ENCODE data around the gene TLDC2. TPM values are rescaled to one million over a fixed set of nuclear protein-coding genes. Genes with fewer than 3 reads are reported as not detected.
"Not testable (repeated sequence)": the region's sequence is repeated elsewhere in the genome, so short reads cannot be mapped to it uniquely, and the experiment has no call there.

The TLDC2 gene
- total and polyA plus RNA-seq, 2 experiments from 2014 or later, result 0.24 to 0.32 TPM

GRCh38 chr20:36835453-36836198 lies 40.3 kb upstream of the TLDC2 start:
- no peak overlapping the region; the same call in 1 of the 2 replicates for H2AFZ ChIP-seq
- in situ Hi-C loops (cut with MboI), result no loop called here
- H3K79me2 ChIP-seq (ENCODE audit: insufficient read depth), result peaks cover 62% of the 10 kb centered on the region
- peak overlapping the region; percentile 75 for H3K27ac ChIP-seq
- no peaks in the 10 kb centered on the region for H3K27me3 ChIP-seq (replicated peaks; ENCODE audit: insufficient read depth)
- H3K4me3 ChIP-seq, result peak overlapping the region; percentile 30; the same call in 1 of the 2 replicates
- H3K4me1 ChIP-seq (ENCODE audit: insufficient read depth), result peaks cover 36% of the 10 kb centered on the region
- no peaks in the 10 kb centered on the region for H3K9me3 ChIP-seq (ENCODE audit: low read depth)
- DNase-seq, result peak; percentile 98
- H3K9ac ChIP-seq, result peak overlapping the region; percentile 79
- no peaks in the 10 kb centered on the region for H3K36me3 ChIP-seq (ENCODE audit: low read depth)
- peaks cover 27% of the 10 kb centered on the region for H3F3A ChIP-seq (ENCODE audit: insufficient read depth)
- no peaks in the 10 kb centered on the region for H3K9me2 ChIP-seq (ENCODE audit: insufficient read depth)
- WGBS, 2 experiments (ENCODE audit: low coverage in 1 of 2, low lambda C conversion rate in 2 of 2, missing lambda C conversion rate in 2 of 2), result 2 to 4% methylated on average over 22 to 28 of the region's 28 CpGs
- TF ChIP-seq EZH2 (IDR thresholded peaks at IDR 0.05; ENCODE audit: insufficient read depth, poor library complexity, severe bottlenecking) (no peak), EZH2phosphoT487 (IDR thresholded peaks at IDR 0.05; ENCODE audit: insufficient read depth, low read depth) (no peak)
- H4K20me1 ChIP-seq (ENCODE audit: insufficient read depth), result no peaks in the 10 kb centered on the region
- H3K4me2 ChIP-seq (ENCODE audit: unreplicated experiment), result peak overlapping the region; percentile 43

DNA sequence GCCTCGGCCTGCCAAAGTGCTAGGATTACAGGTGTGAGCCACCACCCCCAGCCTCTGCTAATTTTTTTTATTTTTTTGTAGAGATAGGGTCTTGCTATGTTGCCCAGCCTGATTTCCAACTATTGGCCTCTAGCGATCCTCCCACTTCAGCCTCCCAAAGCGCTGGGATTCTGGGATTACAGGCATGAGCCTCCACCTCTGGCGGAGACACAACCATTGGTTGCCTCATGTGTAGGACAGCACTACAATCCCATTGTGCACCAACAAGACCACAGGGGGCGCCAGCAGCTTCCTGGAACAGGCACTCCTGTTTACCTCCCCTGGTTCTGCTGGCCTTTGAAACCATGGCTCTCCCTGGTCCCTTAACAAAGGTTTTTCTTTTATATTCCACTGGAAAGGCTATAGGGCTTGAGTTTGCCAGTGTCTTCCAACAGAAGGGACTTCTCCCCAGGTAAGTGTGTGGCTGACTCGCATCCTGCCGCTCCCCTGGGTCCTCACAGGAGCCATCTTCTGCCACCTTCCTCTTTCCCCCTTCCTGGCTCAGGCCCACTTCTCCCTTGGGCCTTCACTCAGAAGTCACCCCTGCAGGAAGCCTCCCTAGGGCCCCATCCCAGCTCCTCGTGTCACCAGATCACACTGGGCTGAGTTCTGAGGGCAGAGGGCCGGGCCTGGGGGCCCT lies 39.2 kb upstream of the TLDC2 start:
- H2AFZ ChIP-seq, result no peak overlapping the region

DNA sequence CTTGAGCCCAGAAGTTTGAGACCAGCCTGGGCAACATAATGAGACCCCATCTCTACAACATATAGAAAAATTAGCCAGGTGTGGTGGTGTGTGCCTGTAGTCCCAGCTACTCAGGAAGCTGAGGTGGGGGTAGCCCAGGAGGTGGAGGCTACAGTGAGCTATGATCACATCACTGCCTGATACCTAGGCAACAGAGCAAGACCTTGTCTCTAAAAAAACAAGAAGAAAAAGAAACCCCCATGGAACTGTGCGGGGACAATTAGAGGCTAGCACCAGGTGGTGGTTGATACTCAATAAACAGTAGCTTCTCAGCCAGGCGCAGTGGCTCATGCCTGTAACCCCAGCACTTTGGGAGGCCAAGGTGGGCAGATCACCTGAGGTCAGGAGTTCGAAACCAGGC lies 37.6 kb upstream of the TLDC2 start:
- H3K9me2 ChIP-seq (ENCODE audit: insufficient read depth); H3K27ac ChIP-seq; DNase-seq; H3K4me3 ChIP-seq; H3K9me3 ChIP-seq (ENCODE audit: low read depth); H4K20me1 ChIP-seq (ENCODE audit: insufficient read depth); H3F3A ChIP-seq (ENCODE audit: insufficient read depth); H3K36me3 ChIP-seq (ENCODE audit: low read depth); H3K9ac ChIP-seq; H3K27me3 ChIP-seq (replicated peaks; ENCODE audit: insufficient read depth); H3K4me2 ChIP-seq (ENCODE audit: unreplicated experiment); H2AFZ ChIP-seq; in situ Hi-C loops (cut with MboI): not testable (repeated sequence)
- peaks cover 79% of the 10 kb centered on the region for H3K79me2 ChIP-seq (ENCODE audit: insufficient read depth)
- H3K4me1 ChIP-seq (ENCODE audit: insufficient read depth), result peaks cover 15% of the 10 kb centered on the region; the same call in 1 of the 2 replicates
- 97 to 100% methylated on average over 3 of the region's 3 CpGs for WGBS, 2 experiments (ENCODE audit: low coverage in 1 of 2, low lambda C conversion rate in 2 of 2, missing lambda C conversion rate in 2 of 2)

More for the DNA sequence above, 39.2 kb upstream of the TLDC2 start:
- Histone ChIP-seq H3K9me2 (ENCODE audit: insufficient read depth) (no peaks in the 10 kb centered on the region), H3K4me3 (no peak overlapping the region), H3K27ac (peak overlapping the region; percentile 75), H3K4me2 (ENCODE audit: unreplicated experiment) (no peak overlapping the region), H3K27me3 (replicated peaks; ENCODE audit: insufficient read depth) (no peaks in the 10 kb centered on the region), H4K20me1 (ENCODE audit: insufficient read depth) (no peaks in the 10 kb centered on the region), H3K9ac (no peak overlapping the region), H3K79me2 (ENCODE audit: insufficient read depth) (peaks cover 72% of the 10 kb centered on the region), H3F3A (ENCODE audit: insufficient read depth) (peaks cover 21% of the 10 kb centered on the region), H3K9me3 (ENCODE audit: low read depth) (no peaks in the 10 kb centered on the region), H3K36me3 (ENCODE audit: low read depth) (no peaks in the 10 kb centered on the region), H3K4me1 (ENCODE audit: insufficient read depth) (peaks cover 26% of the 10 kb centered on the region)
- DNase-seq, result peak; percentile 63
- WGBS, 2 experiments (ENCODE audit: low coverage in 1 of 2, low lambda C conversion rate in 2 of 2, missing lambda C conversion rate in 2 of 2), result 95 to 96% methylated on average over 7 to 9 of the region's 9 CpGs
- TF ChIP-seq EZH2 (IDR thresholded peaks at IDR 0.05; ENCODE audit: insufficient read depth, poor library complexity, severe bottlenecking) (no peak), EZH2phosphoT487 (IDR thresholded peaks at IDR 0.05; ENCODE audit: insufficient read depth, low read depth) (no peak)
- in situ Hi-C loops (cut with MboI), result no loop called here

DNA sequence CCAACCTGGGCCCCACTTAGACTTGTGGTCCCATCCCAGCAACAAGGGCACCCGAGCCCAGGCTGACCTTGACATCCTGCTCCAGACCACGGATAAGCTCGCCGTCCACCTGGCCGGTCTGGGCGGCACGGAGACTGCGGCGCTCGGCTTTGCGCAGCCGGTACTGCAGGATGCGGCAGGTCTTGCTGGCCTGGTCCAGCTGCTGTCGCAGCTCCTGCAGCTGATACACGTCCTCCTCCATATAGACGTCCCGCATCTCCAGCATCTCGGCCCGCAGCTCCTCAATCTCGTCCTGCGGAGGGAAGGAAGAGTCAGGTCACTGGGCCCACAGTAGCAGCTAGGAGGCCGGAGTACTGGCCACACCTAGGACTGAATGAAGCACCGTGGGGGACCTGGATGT lies 36.8 kb upstream of the TLDC2 start:
- Histone ChIP-seq H2AFZ (no peak overlapping the region), H3K27ac (no peak overlapping the region), H3K79me2 (ENCODE audit: insufficient read depth) (peaks cover 78% of the 10 kb centered on the region), H3K4me3 (no peak overlapping the region), H3K9me3 (ENCODE audit: low read depth) (no peaks in the 10 kb centered on the region), H3F3A (ENCODE audit: insufficient read depth) (peaks cover 7% of the 10 kb centered on the region; the same call in 1 of the 2 replicates), H3K27me3 (replicated peaks; ENCODE audit: insufficient read depth) (no peaks in the 10 kb centered on the region), H3K4me2 (ENCODE audit: unreplicated experiment) (no peak overlapping the region), H4K20me1 (ENCODE audit: insufficient read depth) (no peaks in the 10 kb centered on the region), H3K36me3 (ENCODE audit: low read depth) (no peaks in the 10 kb centered on the region), H3K4me1 (ENCODE audit: insufficient read depth) (peaks cover 18% of the 10 kb centered on the region; the same call in 1 of the 2 replicates), H3K9me2 (ENCODE audit: insufficient read depth) (no peaks in the 10 kb centered on the region), H3K9ac (no peak overlapping the region)
- TF ChIP-seq EZH2phosphoT487 (IDR thresholded peaks at IDR 0.05; ENCODE audit: insufficient read depth, low read depth), result no peak
- TF ChIP-seq EZH2 (IDR thresholded peaks at IDR 0.05; ENCODE audit: insufficient read depth, poor library complexity, severe bottlenecking), result no peak
- WGBS, 2 experiments (ENCODE audit: low coverage in 1 of 2, low lambda C conversion rate in 2 of 2, missing lambda C conversion rate in 2 of 2), result 90 to 93% methylated on average over 23 of the region's 23 CpGs
- in situ Hi-C loops (cut with MboI), result no loop called here
- DNase-seq, result no peak

- DNase-seq, result not testable (repeated sequence)
- peaks cover 83% of the 10 kb centered on the region for H3K79me2 ChIP-seq (ENCODE audit: insufficient read depth)
- 93 to 94% methylated on average over 9 of the region's 9 CpGs for WGBS, 2 experiments (ENCODE audit: low coverage in 1 of 2, low lambda C conversion rate in 2 of 2, missing lambda C conversion rate in 2 of 2)
These were observed 34.9 kb upstream of the TLDC2 start for GRCh38 chr20:36841030-36841429.

More at GRCh38 chr20:36841030-36841429, 34.9 kb upstream of the TLDC2 start:
- H3K36me3 ChIP-seq (ENCODE audit: low read depth); H3F3A ChIP-seq (ENCODE audit: insufficient read depth); H3K4me2 ChIP-seq (ENCODE audit: unreplicated experiment); H3K9me2 ChIP-seq (ENCODE audit: insufficient read depth); H4K20me1 ChIP-seq (ENCODE audit: insufficient read depth); H3K9me3 ChIP-seq (ENCODE audit: low read depth); H3K4me3 ChIP-seq; H3K9ac ChIP-seq; H3K27me3 ChIP-seq (replicated peaks; ENCODE audit: insufficient read depth); H3K27ac ChIP-seq; in situ Hi-C loops (cut with MboI); H2AFZ ChIP-seq: not testable (repeated sequence)
- peaks cover 16% of the 10 kb centered on the region; the same call in 1 of the 2 replicates for H3K4me1 ChIP-seq (ENCODE audit: insufficient read depth)

Measured in GM23248 (cell line).